Stimulated activated CD8-positive, alpha-beta memory T cell treated with anti-CD3 and anti-CD28 coated beads, Interleukin-12 subunit alpha, Interleukin-12 subunit beta, amount 100 ng/mL, for 24 hours (primary cell): ENCODE results near the gene ATR.
A peak's percentile ranks its signal among the peaks of the same experiment; 100 is the strongest.
"Not testable (repeated sequence)": the region's sequence is repeated elsewhere in the genome, so short reads cannot be mapped to it uniquely, and the experiment has no call there.

Experiments
- DNase-seq: peaks from one replicate; pipeline ENCODE4 v3.0.0-alpha.2; 2020; ENCODE audit errors: extremely low read depth

Gene ATR

GRCh38 chr3:142447852-142448823 lies 130.4 kb downstream of the ATR start, which contains the start of gene XRN1:
Gene XRN1 (minus strand): TSS chr3:142448037. CDS start chr3:142447944, 93 bp downstream.
- peak; percentile 83 for DNase-seq

- no peak for DNase-seq
Measured at GRCh38 chr3:142447301-142447851, 131.2 kb downstream of the ATR start.

- no peak for DNase-seq
Measured at GRCh38 chr3:142445816-142446254, 132.7 kb downstream of the ATR start.

- no peak for DNase-seq
Measured at GRCh38 chr3:142444343-142444742, 134.2 kb downstream of the ATR start.

DNA sequence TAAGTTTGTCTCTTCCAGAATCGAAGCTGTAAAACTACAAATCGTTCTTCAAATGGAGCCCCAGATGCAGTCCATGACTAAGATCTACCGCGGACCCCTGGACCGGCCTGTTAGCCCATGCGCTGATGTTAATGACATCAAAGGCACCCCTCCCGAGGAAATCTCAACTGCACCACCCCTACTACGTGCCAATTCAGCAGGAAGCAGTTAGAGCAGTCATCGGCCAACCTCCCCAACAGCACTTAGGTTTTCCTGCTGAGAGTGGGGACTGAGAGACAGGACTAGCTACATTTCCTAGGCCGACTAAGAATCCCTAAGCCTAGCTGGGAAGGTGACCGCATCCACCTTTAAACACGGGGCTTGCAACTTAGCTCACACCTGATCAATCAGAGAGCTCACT lies 135.5 kb downstream of the ATR start:
- DNase-seq: not testable (repeated sequence)

DNA sequence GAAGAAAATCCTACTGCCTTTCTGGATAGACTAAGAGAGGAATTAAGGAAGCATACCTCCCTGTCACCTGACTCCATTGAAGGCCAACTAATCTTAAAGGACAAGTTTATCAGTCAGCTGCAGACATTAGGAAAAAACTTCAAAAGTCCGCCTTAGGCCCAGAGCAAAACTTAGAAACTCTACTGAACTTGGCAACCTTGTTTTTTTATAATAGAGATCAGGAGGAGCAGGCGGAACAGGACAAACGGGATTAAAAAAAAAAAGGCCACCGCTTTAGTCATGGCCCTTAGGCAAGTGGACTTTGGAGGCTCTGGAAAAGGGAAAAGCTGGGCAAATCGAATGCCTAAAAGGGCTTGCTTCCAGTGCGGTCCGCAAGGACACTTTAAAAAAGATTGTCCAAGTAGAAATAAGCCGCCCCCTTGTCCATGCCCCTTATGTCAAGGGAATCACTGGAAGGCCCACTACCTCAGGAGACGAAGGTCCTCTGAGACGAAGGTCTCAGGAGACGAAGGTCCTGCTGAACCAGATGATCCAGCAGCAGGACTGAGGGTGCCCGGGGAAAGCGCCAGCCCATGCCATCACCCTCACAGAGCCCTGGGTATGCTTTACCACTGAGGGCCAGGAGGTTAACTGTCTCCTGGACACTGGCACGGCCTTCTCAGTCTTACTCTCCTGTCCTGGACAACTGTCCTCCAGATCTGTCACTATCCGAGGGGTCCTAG lies 138.9 kb downstream of the ATR start:
- not testable (repeated sequence) for DNase-seq

GRCh38 chr3:142438096-142438495 lies 140.4 kb downstream of the ATR start:
- DNase-seq: not testable (repeated sequence)

DNA sequence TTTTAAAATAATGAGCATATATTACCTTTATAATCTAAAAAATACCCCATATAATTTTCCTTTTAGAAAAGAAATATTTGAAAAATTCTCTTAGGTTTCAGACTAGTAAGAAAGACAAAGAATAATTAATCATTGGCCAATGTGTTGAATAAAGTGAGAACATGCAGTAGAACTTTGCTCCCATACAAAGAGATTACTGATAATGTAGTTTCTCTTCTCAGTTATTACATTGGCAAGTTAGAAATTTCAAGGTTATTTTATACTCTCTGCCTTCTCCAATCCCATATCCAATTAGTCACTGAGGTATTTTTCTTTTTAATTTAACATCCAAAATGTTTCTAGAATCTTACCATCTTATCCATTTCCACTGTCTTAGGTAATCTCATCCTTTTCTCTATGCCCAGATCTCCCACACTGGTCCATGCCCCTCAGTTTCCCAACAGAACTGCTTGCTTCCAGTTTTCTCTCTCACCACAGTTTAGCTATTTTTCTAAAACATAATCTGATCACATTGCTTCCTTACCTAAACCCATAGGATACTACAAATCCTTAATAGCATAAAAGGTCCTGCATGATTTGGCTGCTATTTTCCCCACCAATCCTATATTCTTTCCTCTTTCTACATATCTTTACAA lies 141.5 kb downstream of the ATR start:
- DNase-seq: no peak

DNA sequence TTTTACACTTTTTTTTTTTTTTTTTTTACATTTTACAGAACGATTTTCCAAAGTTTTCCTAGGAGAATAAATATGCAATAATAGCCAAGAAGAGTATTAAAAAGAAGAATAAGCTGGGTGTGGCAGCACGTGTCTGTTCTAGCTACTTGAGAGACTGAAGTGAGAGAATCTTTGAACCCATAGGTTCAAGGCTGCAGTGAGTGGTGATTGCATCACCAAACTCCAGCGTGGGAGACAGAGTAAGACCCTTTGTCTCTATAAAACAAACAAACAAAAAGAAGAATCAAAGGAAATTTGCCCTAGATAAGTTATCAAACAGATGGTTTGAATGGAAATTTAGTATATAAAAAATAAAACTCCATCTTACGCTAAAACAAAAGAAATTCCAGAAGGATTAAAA lies 144.0 kb downstream of the ATR start:
- no peak for DNase-seq

DNA sequence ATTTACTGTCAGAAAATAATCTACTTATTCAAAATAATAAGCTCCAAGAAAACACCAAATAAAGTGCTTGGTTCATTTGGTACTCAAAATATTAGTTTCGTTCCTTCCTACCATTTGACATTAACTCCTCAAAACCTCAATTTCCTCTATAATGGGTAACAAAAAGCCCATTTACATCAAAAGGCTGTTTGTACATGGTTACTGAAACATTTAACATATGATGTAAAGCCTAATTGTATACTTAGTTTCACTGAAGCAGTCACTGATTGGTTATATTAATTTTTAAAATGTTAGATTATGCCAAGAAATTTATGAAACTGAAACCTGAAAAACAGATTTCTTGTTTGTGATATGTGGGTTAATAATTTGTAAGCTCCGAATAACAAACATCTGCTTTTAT lies 145.4 kb downstream of the ATR start:
- no peak for DNase-seq

- DNase-seq: no peak
Measured at GRCh38 chr3:142429582-142429981, 149.0 kb downstream of the ATR start.

DNA sequence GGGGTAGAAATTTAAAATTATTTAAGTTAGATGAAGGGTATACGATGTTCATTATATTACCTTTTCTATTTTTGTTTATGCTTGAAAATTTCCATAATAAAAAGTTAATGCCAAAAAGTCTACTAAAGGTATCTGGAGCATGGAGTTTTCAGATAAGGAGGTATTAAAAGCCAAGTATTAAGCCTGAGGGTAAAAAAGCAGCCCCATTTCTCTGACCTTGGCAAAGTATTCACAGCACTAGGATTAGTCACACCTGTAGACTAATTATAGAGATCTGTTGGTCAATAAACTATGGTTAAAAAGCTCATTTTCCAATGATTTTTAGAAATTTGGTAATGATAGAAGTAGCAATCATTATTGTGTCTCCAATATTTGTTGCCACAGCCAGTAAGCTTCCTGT lies 153.8 kb downstream of the ATR start:
- no peak for DNase-seq

- no peak for DNase-seq
Measured at GRCh38 chr3:142418926-142419592, 159.5 kb downstream of the ATR start.

- no peak for DNase-seq
Measured at GRCh38 chr3:142417302-142417701, 161.2 kb downstream of the ATR start.

- DNase-seq: not testable (repeated sequence)
Measured at GRCh38 chr3:142400537-142400936, 178.0 kb downstream of the ATR start.
